Middle frontal gyrus (tissue), 1 donor: ENCODE data around the gene MAP3K6.
"Not testable (repeated sequence)": the region's sequence is repeated elsewhere in the genome, so short reads cannot be mapped to it uniquely, and the experiment has no call there.

Experiments used
- DNase-seq: peaks from one replicate; pipeline ENCODE4 v3.0.0-alpha.2; 2015; ENCODE audit warnings: low spot score; ENCODE audit errors: extremely low spot score

MAP3K6 gene, protein sequence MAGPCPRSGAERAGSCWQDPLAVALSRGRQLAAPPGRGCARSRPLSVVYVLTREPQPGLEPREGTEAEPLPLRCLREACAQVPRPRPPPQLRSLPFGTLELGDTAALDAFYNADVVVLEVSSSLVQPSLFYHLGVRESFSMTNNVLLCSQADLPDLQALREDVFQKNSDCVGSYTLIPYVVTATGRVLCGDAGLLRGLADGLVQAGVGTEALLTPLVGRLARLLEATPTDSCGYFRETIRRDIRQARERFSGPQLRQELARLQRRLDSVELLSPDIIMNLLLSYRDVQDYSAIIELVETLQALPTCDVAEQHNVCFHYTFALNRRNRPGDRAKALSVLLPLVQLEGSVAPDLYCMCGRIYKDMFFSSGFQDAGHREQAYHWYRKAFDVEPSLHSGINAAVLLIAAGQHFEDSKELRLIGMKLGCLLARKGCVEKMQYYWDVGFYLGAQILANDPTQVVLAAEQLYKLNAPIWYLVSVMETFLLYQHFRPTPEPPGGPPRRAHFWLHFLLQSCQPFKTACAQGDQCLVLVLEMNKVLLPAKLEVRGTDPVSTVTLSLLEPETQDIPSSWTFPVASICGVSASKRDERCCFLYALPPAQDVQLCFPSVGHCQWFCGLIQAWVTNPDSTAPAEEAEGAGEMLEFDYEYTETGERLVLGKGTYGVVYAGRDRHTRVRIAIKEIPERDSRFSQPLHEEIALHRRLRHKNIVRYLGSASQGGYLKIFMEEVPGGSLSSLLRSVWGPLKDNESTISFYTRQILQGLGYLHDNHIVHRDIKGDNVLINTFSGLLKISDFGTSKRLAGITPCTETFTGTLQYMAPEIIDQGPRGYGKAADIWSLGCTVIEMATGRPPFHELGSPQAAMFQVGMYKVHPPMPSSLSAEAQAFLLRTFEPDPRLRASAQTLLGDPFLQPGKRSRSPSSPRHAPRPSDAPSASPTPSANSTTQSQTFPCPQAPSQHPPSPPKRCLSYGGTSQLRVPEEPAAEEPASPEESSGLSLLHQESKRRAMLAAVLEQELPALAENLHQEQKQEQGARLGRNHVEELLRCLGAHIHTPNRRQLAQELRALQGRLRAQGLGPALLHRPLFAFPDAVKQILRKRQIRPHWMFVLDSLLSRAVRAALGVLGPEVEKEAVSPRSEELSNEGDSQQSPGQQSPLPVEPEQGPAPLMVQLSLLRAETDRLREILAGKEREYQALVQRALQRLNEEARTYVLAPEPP (N-terminal part only)

DNA sequence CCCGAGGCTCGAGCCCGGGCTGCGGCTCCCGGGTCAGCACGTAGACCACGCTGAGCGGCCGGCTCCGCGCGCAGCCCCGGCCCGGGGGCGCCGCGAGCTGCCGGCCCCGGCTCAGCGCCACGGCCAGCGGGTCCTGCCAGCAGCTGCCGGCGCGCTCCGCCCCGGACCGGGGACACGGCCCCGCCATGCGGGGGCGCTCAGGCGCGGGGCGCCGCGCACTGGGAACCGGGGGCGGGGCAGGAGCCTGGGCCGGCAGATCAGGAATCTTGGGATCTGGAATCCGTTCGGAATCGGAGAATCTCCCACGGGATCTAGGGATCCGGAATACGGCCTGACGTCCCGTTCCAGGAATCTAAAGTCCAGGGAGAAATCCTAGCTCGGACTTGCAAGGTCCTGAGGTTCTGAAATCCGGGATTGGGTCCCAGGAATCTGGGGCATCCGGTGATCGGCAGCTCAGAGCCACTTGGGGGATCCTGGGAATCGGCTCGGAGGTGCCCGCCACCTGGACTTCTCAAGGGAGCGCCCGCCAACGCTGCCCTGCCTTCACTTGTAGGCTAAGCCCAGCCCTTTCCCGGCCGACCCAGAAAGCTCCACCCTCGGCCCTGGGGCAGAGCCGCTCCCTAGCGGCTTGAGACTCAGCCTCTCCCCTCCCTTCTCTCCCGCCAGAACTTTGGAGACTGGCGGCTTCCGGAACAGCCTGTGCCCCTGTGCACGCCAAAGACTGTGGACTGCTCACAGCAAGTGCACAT, at the start of gene MAP3K6:
MAP3K6 (minus strand) TSS at position 551 of the 749 bp plus-strand sequence; CDS start at position 187, 364 bp downstream.
- DNase-seq: no peak

DNA sequence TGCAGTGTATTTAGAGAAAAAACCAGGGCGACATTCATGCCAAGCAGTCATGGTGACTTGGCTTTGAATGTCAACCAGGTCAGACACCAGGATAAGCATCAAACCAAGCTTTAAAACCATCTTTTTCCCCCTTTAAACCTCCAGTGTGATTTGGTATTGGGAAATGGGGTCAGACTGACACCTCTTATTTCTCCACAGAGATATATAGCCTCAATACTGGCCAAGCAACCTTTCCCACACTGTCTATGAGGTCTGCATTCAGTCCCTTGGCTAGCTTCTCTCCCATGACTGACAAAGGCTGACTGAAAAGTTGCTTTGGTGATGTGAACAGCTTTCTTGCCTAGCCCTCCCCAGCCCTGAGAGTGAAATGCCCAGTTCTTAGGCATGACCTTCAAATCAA, 47.3 kb upstream of the MAP3K6 start:
- DNase-seq: no peak

DNA sequence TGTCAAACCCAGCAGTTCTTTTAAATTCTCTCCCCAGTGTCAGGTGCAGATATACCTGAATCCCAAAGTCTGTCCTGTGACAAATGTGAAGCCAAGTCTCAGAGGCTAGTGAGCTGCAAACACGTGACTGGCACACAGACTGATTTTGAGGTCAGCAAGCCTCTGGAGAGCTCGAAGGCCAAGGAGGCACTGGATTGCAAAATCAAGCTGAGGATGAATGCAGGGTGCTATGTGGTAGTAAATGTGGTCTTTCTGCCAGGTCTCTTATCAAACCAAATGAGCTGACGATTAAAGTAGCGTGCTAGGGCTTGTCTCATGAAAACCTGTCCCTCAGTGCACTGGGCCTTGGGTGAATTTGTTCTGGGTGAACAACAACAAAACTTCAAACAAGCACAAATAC, 46.2 kb upstream of the MAP3K6 start:
- DNase-seq: no peak

DNA sequence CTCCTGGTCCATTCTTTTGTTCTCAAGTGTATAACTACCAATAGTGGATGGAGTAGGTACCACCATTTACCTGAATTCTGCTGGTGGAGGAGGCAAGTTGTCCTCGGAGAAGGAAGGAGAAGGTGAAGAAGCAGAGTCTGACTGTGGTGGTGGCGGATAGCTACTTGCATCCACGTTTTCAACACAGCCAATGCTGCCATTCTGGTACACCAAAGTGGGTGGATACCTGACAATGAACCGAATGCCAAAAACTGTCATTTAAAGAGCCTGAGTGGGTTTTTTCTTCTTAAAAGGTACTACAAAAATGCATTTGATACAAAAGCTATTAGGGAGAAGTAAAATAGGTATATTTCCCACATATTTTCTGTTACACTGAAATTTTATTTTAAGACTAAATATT, 45.7 kb upstream of the MAP3K6 start:
- DNase-seq: no peak

DNA sequence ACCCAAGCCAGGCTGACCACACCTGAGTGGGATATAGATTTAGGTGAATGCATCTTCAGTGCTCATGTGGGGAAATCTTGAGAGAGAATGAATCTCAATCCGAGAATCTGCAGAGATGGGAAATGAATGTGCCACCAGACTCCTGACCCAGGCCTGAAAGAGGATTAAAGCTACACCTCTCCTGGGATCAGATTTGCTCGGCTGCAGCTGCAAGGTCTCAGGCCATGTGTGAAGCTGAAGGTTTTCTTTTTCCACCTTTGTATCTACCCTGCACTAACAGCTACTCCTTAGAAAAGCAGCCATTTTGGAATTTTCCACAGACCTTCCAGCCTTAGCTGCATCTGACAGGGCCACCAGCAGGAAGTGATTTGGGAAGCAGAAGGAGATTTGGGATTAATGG, 43.9 kb upstream of the MAP3K6 start:
- DNase-seq: no peak

DNA sequence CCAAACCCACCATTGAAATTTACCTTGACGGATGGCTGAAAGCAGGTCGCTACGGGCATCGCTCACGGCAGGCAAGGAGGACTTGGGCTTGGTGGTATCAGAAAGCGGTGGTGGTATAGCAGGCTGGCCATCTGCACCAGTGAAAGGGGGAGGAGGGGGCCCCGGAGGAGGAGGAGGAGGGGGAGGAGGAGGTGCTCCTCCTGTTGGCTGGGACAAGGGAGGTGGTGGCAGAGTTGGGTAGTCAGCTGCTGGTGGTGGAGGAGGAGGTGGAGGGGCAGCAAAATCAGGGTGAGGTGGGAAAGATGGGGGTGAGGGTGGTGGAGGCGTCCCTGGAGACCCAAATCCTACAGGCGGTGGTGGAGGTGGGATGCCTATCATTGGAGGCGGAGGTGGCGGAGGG, 42.9 kb upstream of the MAP3K6 start:
- no peak for DNase-seq

DNA sequence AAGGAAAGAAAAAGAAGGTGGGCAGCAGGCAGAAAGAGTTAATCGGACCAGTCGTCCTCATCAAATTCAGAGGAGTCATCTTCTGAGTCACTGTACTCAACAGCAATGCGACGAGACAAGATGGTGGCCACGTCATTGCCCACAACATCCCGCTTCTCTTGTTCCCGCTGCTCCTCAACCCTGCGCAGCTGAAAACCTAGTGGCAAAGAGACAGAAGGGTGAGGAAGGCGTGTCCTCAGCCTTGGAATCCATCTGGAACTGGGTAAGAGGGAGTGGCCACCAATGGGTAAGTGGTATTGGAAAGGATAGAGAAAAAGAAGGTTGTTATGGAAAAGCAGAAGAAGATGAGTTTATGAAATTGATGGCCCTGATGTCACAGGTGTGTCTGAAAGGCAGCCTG, 41.4 kb upstream of the MAP3K6 start:
- DNase-seq: no peak

DNA sequence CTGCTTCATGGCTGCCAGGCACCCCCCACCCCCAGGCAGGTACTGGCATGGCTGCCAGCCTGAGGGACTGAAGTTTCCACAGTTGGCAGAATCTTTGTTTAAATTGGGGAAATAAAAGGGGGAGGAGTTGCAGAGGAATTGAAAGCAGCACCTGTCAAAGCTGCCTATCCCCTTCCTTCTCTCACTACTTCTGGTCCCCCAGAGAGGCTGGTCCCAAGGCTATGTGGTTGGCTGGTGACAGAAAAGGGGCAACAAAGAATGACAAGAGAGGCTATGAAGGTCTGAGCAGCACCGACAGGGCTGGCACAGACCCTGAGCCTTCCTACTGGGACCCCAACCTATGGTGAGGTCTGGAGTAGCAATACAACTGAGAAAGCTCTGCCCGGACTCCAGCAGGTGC, 40.0 kb upstream of the MAP3K6 start:
- not testable (repeated sequence) for DNase-seq

DNA sequence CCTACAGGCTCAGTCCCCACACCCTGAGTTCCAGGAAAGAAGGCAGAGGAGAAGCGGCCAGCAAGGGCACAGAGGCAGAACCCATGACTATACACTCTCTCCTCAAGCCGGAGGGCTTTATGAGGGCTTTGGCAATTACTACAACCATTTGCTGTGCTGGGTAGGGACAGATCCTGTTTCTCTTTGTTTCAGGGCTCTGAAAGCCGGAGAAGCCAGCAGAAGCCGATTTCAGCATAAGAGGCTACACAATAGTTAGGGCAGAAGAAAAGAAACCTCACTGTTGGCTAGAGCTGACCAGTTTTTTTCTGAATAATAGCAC, 39.6 kb upstream of the MAP3K6 start:
- no peak for DNase-seq

DNA sequence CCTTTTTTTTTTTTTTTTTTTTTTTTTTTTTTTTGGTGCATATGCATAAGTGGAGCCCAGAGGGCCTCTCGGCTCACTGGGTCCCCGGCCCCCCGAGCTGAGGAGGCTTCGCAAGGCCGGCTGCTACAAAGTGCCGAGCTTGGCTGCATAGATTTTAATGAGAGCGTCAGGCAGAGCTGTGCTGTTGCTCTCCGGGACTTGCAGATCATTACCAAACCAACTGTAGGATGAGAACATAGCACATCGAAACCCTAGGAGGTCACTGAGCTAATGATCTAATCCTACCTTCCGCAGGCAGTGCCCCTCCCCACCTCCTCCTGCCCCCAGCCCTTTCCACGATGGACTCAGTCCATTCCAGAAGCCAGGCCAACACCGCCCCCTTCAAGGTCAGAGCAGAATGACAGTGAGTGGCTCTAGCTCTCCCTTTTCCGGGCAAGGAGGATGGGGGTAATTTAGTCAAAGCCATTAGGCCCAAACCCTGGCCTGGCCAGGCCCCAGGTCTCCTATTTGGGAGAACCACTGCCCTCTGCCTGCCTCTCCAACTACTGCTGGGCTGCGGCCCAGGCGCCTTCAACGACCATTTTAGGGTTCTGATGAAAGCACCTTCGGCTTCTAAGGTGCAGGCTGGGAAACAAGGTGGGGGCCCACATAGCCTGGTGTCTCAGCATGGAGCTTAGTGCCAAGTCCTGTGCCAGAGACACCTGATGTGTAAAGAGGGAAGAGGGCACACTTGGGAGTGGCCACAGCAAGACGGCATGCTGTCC, 39.0 kb upstream of the MAP3K6 start:
- DNase-seq: not testable (repeated sequence)

DNA sequence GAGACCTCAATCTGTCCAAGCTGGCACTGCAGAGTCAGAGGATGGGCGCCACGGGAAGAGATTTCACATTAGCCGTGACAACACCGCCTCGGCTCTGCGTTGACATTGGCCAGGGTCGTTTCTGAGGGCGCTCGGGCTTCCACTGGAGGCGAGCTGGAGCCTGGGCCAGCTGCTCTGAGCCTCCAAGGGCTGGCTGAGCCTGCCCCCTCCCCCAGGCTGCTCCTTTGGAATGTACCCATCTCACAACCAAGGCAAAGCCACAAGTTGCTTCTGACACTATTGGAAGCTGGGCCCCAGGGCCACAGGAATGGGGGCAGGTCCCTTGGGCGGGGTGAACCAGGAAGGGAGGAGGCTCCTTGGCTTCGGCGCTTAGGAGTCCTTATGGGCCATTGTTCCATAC, 38.3 kb upstream of the MAP3K6 start:
- no peak for DNase-seq

DNA sequence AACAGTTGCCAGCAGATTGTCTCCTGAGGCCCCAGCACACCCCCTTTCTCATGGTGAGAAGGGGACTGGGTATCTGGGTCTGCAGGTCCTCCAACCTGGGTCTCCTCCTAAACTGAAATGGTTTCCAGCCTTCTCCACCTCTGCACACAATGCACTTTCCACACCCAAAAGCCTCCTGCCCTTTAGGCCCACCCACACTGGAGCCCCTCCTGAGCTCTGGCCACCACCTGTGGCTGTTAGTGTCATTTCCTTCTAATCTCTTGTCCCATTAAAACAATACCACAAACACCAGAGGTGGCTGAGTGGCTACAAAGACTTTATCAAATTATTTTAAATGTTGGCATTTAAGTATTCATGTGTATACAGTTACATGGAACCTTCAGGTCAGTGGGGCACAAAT, 37.2 kb upstream of the MAP3K6 start:
- no peak for DNase-seq

DNA sequence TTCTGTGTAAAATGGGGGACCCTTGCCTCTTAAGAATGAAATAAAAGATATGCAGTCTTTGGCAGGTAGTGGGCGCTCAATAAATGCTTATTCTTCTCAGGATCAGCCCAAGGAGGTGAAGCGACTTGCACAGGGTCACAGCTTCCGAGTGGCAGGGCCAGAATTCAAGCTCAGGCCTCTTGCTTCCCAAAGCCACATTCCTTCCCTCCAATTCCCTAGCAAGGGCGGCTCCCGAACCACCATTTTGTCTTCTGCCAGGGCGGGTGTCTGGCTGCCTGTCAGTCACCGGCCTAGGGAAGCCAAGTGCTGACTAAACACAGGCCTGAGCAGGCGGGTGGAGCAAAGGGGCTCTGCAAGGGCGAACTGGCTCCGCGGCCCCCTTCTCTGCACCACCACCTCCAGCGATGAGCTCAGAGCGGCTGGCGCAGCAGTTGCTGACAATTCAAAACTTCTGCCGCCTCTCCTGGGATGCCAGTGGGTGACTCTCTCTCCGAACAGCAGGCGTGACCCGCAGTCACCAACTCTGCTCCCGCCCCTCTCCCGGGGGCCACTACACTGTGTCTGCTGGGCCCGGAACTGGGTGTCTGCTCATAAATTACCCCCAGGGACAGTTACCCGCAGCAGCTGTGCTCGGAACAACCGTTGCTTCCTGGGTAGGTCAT, 36.4 kb upstream of the MAP3K6 start:
- DNase-seq: no peak

DNA sequence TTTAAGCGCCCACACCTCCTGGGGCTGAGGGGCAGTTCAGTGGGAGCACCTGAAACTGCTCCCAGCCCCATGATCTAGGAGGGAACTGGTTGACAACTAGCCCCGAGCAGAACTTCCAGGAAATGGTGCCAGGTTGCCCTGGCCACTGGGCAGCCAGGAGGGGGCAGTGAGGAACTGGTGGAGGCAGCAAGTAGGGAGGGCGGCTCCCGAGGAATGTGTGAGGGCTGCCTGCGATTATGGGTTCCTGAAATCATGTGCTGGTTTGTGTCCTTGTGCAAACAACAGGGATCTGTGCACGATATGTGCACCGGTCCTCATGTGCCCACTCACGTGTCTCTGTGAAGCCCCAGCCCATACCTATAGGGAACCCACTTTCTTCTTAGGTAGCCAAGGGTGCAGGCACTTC, 35.6 kb upstream of the MAP3K6 start:
- no peak for DNase-seq

DNA sequence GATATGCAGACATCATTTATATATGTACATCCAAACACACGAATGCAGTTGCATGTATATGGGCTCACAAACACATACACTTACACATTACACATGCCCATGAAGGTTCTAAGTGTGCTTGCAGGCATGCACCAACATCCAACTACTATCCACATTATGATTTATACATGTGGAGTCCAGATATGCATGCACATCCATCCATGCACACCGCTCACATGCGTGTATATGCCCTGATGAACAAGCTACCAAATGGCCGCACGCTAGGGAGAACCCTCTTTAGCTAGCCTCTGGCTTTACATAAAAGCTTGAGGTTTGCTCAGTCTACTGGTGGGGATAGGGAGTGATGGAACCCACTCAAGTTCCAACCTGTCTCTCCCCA, 34.2 kb upstream of the MAP3K6 start:
- no peak for DNase-seq

DNA sequence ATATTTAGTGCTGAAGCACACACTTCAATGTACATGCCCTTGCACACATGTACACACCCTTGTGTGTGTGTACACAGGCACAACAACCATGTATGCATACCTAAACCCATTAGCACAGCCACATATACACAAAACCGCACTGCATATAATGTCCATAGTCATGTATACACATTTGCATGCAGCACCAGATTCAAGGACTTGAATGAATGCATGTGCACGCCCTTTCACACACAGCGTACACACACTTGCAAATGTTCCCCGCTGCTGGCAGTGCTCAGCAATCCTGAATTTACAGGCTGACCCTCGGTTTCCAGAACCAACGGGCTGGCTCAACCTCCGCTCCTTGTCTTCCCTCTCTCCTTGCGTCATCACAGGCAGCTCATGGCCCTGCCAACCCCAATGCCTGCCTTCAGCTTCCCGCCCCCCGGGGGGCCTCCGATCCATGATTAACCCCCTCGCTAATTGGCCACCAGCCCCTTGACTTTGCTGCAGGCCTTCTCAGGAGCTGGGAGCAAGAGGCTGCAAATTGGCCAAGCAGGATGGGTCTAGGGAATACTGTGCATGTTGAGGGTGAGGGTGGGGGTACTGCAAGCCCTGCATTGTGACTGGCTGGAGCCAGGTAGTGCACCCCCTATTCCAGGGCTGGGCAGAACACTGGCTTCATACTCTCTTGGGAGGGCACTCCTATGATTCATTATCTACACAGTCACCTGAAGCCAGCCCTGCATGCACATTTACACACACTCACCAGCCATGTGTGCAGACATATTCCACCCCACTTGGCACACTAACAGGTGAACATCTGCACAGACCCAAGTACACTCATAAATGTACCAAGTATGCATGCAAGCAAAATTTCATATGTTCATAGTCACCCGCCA, 33.6 kb upstream of the MAP3K6 start:
- no peak for DNase-seq

DNA sequence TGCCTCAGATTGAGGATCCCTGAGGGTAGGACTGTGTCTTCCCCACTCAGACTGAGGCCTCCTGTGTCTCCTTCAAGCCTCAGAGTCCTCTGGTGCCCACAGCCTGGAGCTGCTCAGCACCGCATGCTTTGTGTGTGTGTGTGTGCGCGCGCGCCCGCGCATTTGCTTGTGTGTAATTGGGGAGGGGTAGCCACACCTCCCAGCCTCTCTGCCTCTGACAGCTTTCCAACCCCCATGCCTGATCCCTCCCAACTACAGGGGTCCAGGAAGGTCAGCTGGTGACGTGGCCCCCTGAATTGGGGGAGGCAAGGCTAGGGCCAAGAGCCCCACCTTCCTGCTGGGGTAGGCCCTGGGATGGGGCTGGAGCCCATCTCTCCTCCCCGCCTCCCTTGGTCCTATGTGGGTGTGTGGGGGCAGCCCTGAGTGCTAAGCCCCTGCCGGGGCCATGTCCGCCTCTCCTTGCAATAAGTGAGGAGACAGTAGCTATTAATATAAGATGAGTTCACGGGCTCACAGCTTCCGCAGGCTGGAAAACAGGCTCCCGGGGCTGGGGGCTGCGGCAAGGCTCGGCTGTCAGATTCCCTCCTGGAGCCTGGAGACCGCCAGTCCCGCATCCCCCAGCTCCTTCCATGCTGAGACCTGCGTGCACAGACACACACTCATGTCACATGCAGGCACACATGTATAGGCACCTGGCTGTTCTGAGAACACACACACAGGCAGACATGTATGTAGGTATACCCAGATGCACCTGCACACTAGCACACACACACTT, 32.7 kb upstream of the MAP3K6 start:
- no peak for DNase-seq
